Measurements from ENCODE around the gene SANBR.
"Not testable (repeated sequence)": the region's sequence is repeated elsewhere in the genome, so short reads cannot be mapped to it uniquely, and the experiment has no call there.

The SANBR gene

GRCh38 chr2:61065714-61066709 lies at the start of gene SANBR:
Gene SANBR, plus strand, starts transcription at chr2:61065871. Its CDS starts 4,480 bp downstream, at chr2:61070351.
- DNase-seq: peak; percentile 81 to 88

- no peak for DNase-seq
Observed at GRCh38 chr2:61015976-61016375, 49.7 kb upstream of the SANBR start.

GRCh38 chr2:61016392-61017002 lies 49.2 kb upstream of the SANBR start:
- DNase-seq: peak; percentile 73 to 74

DNA sequence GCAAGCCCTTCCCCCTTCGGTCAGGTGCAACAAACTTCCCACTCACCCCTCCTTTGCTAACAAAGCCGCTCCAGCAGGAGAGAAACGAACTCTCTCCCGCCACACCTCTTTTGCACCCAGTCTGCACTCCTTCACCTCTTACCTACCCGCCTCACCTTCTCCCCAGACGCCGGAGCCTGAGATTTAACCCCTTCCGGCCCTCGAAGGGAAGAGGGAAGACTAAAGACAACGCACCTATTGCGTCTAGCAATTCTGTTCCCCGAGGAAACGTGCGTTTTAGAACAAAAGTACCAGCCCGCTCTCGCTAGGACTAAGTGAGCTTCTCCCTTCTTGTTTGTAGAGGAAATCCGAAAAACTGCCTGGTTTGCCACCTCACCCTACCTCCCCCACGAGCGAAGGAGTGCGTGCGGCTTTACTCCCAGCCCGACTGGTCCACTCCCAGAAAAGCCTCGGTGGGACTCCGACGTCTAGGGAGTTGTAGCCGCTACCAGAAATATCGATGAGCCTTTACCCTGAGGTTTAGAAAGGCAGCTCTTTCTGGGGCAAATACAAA lies 48.6 kb upstream of the SANBR start:
- DNase-seq: peak; percentile 87 to 88

GRCh38 chr2:61017556-61018317 lies 47.9 kb upstream of the SANBR start, which contains the start of the genes PEX13 and PUS10:
Gene PEX13, plus strand, starts transcription at chr2:61017720. Its CDS starts 40 bp downstream, at chr2:61017760.
Gene PUS10, minus strand, starts transcription at chr2:61018255. Its CDS starts 6,365 bp downstream, at chr2:61011890.
- DNase-seq: peak in 1 of 2 experiments; percentile 87

GRCh38 chr2:61018318-61018755 lies 47.3 kb upstream of the SANBR start:
- DNase-seq: no peak

GRCh38 chr2:61018798-61019197 lies 46.9 kb upstream of the SANBR start:
- DNase-seq: no peak

DNA sequence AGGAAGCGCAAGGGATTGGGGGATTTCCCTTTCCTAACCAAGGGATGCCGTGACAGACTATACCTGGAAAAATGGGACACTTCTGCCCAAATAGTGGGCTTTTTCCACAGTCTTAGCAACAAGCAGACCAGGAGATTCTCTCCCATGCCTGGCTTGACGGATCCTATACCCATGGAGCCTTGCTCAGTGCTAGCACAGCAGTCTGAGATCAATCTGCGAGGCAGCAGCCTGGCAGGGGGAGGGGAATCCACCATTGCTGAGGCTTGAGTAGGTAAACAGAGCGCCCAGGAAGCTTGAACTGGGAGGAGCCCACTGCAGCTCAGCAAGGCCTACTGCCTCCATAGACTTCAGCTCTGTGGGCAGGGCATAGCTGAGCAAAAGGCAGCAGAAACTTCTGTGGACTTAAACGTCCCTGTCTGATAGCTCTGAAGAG lies 44.4 kb upstream of the SANBR start:
- DNase-seq: no peak

GRCh38 chr2:61023670-61024069 lies 42.0 kb upstream of the SANBR start:
- DNase-seq: no peak

GRCh38 chr2:61029533-61029932 lies 36.1 kb upstream of the SANBR start:
- no peak for DNase-seq

- DNase-seq: not testable (repeated sequence)
Observed at GRCh38 chr2:61034592-61034991, 31.1 kb upstream of the SANBR start.

DNA sequence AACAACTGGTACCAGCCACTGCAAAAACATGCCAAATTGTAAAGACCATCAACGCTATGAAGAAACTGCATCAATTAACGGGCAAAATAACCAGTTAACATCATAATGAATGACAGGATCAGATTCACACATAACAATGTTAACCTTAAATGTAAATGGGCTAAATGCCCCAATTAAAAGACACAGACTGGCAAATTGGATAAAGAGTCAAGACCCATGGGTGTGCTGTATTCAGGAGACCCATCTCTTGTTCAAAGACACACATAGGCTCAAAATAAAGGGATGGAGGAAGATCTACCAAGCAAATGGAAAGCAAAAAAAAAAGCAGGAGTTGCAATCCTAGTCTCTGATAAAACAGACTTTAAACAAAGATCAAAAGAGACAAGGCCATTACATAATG lies 29.0 kb upstream of the SANBR start:
- not testable (repeated sequence) for DNase-seq

DNA sequence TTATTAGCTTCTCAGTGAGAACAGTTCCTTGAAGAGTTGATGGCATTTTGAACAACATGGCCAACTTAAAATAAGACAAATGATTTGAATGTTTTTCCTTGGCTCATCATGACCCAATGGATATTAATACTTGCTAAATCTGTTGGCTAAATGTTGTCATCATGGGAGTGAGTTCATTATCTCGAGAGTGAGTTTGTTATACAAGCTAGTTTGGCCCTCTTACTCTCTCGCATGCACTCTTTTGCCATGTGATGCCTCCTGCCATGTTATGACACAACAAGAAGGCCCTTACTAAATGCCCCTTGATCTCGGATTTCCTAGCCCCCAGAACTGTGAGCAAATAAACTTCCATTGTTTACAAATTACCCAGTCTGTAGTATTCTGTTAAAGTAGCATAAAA lies 22.9 kb upstream of the SANBR start:
- no peak for DNase-seq

DNA sequence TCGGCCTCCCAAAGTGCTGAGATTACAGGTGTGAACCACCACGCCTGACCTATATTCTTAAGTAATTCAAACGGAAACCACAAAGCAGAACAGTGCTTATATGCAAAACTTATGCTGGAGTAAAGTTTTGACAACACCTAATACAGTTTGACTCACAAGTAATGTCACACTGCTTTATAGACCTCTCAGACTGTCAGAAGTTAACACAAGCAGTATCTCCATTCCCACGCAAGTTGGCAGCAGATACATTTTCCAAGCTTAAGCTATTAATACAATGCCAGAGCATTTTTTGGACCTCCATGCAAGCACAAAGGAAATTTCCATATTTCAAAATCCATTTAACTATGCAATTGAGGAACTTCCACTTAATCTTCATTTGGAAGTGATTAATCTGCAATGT lies 21.0 kb upstream of the SANBR start:
- DNase-seq: no peak

DNA sequence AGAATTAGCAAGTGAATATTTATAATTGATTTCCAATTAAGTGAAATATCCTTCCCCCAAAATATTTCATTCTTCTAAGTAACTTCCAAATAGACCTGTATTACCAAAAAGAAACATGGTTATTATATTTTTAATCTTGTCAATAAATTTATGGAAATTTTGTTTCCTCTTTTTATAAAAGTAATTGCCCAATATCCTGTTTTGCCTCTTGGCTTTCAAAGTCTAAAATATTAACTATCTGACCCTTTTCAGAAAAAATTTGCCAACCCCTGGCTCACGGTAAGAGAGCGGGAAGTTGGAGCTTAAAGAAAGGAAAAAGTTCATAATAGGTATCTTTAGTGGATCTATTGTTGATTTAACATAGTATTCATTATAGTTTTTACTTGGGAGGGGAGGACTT lies 20.4 kb upstream of the SANBR start:
- no peak for DNase-seq

DNA sequence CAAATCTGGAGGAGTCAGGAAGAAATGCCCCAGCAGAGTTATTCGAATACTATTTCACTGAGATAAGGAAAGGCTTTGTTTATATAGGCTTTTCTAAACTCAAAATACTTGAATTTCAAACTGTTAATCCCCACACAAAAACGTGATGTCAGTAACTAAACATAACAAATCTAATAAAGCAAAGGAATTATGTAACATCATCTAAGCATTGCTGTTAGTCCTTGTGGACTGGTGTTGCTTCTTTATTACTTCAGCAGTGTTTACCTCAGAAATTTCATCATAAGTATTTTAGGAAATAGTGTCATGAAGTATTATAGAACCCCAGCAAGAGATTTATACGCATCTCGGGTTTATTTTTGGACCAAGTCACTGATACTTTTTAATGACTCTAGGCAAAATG lies 19.7 kb upstream of the SANBR start:
- no peak for DNase-seq

- DNase-seq: no peak
Observed at GRCh38 chr2:61055557-61055956, 10.1 kb upstream of the SANBR start.

DNA sequence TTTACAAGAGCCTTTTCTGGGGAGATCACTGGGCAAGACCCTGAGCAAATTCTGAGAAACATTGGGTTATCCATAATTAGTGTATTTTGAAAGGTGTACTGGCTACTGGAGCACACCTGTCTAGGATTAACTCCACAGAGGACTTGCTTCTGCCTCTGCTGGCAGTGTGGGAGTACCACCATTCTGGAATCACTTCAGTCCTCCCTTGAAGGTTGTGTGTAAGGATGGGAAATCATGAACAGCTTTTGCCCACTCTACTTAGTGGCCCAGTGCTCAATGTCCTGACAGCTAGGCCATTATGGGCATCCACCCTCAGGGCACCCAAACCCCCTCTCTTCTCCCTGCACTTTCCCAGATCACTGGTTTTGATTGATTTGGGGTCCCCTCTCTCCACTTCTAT lies 8.1 kb upstream of the SANBR start:
- no peak for DNase-seq

GRCh38 chr2:61059382-61059781 lies 6.3 kb upstream of the SANBR start:
- no peak for DNase-seq

GRCh38 chr2:61074100-61074499 lies 8.4 kb downstream of the SANBR start:
- no peak for DNase-seq

- DNase-seq: no peak
Observed at GRCh38 chr2:61085883-61086282, 20.2 kb downstream of the SANBR start.

DNA sequence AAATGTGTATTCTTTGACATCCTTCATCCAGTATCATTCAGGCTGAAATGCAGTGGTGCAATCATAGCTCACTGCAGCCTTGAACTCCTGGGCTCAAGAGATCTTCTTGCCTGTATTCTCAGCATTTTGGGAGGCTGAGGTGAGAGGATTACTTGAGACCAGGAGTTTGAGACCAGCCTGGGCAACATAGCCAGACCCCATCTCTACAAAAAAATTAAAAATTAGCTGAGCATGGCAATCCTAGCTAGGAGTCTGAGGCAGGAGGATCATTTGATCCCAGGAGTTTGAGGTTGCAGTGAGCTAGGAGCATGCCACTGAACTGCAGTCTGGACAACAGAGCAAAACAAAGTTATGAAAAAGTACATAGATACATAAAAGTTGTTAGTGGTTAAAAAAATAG lies 24.1 kb downstream of the SANBR start:
- DNase-seq: no peak
